IPS-18c (cell line): ENCODE results near the gene MFN2.
A peak's percentile ranks its signal among the peaks of the same experiment; 100 is the strongest.
"Not testable (repeated sequence)": the region's sequence is repeated elsewhere in the genome, so short reads cannot be mapped to it uniquely, and the experiment has no call there.

Experiments used
- H3K4me3 ChIP-seq: 2 replicates; pipeline ENCODE4 v1.7.0; 2013; ENCODE audit warnings: low read depth, mild to moderate bottlenecking, low read length, moderate library complexity; ENCODE audit not compliant: insufficient read depth
- H3K9me3 ChIP-seq: one replicate; pipeline ENCODE4 v1.6.1; 2013; ENCODE audit warnings: mild to moderate bottlenecking, low read length, moderate library complexity; ENCODE audit not compliant: control insufficient read depth, insufficient read depth

MFN2 gene

DNA sequence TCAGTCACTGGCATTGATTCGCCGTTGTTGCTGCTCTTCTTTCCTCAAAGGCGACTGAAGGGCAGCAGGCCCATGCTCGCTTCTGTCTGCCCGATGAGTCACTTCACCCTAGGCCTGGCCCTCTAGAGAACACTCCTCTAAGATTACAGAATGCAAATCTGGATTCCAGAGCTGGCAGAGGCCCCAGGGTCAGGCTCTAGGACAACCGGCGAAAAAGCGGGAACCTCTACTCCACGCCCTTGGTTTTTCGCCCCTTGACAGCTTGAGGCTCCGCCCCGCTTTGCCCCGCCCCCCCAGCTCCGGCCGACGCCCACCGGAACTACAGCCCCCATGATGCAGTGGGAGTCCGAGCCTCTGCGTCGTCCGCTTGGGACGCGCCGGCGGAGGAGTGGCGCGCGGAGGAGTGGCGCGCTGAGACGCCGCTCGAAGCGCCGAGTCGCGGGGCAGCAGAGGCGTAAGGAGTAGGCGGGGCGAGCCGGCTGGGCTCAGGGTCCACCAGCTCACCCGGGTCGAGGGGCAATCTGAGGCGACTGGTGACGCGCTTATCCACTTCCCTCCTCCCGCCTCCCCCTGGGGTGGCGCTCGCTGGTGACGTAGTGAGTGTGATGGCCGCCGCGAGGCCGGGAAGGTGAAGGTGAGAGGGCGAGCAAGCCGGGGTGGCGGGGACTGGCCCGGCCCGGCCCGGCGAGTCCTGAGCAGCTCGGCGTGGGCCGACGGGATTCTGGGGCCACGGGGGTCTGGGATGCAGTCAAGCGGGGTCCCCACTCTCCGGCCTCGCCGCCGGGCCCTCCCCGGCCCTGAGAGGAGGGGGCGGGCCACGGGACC is at the start of gene MFN2:
Gene MFN2 (plus strand): TSS at position 594 of the 825 bp plus-strand sequence. CDS start 8,725 bp downstream, outside the sequence.
- Histone ChIP-seq H3K9me3 (no peaks in the 10 kb centered on the region), H3K4me3 (peak within 1 kb of the TSS; percentile 94)

DNA sequence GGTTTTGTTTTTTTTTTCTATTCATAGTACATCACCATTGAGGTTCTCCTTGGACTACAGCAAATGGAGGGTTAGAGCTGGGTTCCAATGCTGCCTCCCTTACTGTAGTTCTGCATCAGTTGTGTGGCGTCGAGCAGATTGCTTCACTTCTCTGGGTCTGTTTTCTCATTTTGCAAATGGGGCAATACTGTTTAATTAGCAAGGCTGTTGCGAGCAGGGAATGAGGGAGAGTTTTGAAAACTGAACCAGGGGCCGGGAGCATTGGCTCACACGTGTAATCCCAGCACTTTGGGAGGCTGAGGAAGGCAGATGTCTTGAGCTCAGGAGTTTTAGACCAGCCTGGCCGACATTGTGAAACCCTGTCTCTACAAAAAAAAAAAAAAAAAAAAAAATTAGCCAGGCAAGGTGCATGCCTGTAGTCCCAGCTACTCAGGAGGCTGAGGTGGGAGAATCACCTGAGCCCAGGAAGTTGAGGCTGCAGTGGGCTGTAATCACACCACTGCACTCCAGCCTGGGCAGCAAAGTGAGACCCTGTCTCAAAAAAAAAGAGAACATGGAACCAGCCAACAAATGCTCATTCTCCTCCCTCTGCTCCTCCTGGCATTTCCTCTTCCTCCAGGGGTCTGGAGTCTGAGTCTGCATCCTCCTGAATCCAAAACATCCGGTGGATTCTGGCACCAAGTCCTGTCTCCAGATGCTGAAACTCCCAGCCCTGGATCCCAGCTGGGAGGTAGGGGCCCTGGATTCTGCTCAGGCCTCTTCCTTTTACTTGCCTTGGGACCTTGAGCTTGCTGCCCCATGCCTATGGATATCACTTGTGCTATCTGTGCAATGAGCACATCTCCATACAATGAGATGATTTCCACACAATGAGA is 49.4 kb upstream of the MFN2 start:
- Histone ChIP-seq H3K4me3 (no peak overlapping the region), H3K9me3 (no peaks in the 10 kb centered on the region)

DNA sequence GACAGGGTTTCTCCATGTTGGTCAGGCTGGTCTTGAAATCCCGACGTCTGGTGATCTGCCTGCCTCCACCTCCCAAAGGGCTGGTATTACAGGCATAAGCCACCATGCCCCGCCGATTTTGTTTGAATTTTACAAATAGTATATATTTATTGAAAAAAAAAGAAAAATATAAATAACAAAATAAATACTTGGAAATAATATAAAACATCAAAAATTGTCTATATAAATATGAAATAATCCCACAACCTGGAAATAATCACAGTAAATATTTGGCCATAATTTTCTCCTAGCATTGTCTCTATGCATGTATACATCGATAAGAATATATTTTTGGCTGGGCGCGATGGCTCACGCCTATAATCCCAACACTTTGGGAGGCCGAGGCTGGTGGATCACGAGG is 48.4 kb upstream of the MFN2 start:
- Histone ChIP-seq H3K4me3 (no peak overlapping the region), H3K9me3 (no peaks in the 10 kb centered on the region)

DNA sequence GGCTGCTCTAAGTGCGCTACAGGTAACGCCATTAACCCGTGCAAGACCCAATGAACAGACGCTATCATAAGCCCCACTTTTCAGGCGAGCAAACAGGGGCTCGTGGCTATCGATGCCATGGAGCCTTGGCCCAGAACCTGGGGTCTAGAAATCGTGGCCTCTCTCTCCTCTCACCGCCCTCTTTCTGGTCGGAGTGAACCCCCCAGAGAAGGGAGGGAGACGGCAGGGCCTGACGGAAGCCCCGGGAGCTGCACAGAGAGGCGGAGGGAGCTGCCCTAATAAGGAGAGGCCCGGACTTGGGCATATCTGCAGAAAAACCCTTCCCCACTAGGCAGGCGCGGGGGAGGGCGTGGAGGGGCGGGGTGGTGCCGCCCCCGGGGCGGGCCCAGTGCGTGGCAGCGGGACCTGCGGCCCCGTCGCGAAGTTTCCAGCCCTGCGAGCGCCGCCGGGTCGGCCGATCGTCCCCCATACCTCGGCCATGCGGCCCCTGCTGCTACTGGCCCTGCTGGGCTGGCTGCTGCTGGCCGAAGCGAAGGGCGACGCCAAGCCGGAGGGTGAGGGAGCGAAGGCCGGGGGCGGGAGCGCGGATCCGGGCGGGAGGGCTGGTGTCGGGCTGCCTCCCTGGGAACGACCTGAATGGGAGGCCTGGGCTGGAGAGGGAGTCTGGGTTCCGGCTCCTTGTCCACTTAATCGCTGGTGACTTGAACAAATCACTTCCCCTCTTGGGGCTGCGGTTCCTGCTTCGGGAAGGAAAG is 45.8 kb upstream of the MFN2 start, which contains the start of gene PLOD1:
Gene PLOD1 (plus strand): TSS at position 416 of the 755 bp plus-strand sequence. CDS start 63 bp downstream, at position 479.
- peak within 1 kb of the TSS; percentile 55 for H3K4me3 ChIP-seq
- no peaks in the 10 kb centered on the region for H3K9me3 ChIP-seq

DNA sequence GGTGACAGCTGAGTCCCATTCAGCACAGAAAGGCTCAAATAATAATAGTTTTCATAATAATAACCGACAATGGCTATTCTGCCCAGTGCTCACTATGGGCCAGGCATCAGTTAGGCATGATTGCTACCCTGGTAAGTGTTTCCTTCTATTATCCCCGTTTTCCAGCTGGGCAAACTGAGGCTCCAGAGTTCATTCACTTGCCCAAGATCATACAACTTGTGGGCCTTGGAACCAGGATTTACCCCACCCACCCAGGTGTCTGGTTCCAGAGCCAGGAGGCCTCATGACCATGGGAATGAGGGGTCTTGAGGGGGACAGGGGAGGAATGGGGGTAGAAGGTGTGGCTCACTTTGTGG is 45.2 kb upstream of the MFN2 start:
- Histone ChIP-seq H3K9me3 (no peaks in the 10 kb centered on the region), H3K4me3 (peak overlapping the region; percentile 55)

DNA sequence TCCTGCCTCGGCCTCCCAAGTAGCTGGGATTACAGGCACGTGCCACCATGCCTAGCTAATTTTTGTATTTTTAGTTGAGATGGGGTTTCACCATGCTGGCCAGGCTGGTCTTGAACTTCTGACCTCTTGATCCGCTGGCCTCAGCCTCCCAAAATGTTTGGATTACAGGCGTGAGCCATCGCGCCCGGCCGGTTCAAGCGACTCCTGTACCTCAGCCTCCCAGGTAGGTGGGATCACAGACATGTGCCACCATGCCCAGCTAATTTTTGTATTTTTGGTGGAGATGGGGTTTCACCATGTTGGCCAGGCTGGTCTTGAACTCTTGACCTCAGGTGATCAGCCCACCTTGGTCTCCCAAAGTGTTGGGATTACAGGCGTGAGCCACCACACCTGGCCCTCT is 44.5 kb upstream of the MFN2 start:
- not testable (repeated sequence) for H3K9me3 ChIP-seq, H3K4me3 ChIP-seq

DNA sequence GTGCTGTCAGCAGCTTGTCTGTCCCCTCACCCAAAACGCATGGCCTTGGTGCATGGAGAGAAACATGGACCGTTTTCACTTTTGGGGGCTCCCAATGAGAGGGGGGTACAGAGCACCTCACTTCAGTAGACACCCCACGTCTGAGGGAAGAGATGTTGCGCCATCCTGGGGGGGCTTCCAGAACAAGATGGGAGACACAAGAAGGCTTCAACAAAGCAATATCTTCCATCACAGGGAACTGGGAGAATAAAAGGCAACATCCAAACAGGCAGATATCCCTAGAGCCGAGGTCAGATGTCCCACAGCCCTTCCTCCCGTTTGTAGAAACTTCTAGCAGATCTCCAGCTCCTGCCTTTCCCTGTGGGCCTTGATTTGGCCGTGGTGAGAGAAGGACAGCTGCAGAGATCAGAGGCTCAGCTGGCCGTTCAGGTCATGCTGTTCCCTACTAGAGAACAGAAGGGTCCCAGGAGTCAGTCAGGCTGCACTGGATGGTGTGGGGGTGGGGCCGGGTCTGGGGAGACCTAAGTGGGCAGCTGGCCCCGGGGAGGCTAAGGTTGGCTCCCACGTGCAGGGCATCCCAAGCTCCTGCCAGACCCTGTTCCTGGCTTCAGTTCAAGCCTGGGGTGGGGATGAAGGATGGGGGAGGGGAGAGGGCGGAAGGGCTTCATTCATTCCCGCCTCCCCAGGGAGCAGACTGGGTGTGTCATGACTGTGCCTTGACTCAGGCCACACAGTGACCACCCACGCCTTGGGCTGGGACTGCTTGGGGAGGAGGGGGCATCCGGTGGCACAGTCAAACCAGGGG is 41.3 kb upstream of the MFN2 start:
- Histone ChIP-seq H3K9me3 (no peaks in the 10 kb centered on the region), H3K4me3 (no peak overlapping the region)

DNA sequence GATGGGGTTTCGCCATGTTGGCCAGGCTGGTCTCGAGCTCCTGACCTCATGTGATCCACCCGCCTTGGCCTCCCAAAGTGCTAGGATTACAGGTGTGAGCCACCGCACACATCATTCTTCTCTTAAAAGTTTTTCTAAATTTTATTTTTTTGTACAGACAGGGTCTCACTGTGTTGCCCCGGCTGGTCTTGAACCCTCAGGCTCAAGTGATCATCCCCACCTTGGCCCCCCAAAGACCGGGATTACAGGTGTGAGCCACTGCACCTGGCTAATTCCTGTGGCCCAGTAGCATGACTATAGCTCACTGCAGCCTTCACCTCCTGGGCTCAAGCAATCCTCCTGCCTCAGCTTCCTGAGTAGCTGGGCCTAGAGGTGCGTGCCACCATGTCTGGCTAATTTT is 40.5 kb upstream of the MFN2 start:
- H3K4me3 ChIP-seq, H3K9me3 ChIP-seq: not testable (repeated sequence)

DNA sequence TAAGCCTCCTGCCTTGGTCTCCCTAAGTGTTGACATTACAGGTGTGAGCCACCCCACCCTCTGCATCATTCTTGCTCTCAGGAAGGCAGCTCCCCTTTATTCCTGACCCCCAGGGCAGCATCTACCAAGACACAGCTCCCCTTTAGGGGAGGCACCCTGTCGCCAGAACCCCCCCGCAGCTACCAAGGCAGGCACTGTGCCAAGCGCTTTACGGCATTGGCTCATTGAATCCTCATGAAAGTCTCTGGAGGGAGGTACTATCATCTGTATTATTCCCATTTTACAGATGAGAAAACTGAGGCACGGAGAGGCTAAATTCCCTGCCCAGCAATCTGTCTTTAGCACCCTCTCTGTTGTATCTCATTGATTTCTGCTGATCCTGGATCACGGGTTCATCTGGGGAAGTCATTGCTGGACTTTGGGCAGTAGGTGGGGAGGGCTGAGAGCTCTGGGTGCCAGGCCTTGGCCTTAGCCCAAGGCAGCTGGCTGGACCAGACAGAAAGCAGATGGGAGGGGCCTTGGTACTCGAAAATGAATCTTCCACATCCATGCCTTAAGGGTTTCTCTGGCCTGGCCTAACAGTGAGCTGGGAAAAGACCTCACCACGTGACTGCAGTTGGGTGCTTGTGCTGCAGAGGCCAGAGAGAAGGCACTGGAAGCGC is 39.9 kb upstream of the MFN2 start:
- Histone ChIP-seq H3K4me3 (no peak overlapping the region), H3K9me3 (no peaks in the 10 kb centered on the region)

DNA sequence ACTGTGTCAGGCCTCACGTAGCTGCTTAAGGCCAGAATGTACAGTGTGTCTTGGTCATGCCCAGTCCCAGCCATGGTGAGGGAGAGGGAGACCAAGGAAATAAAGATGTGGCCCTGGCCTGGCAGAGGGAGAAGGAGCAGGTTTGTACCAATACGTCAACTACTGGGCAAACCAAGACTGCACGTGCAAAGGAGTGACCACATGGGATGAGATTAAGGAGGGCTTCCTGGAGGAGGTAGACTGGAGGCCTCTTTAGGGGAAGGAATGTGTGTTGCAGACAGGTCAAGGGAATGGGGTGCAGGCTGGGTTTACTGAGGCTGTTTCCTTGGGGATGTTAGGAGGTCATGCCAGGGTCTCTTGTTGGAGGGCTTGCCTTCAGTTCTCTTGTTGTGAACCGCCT is 38.0 kb upstream of the MFN2 start:
- H3K9me3 ChIP-seq, result no peaks in the 10 kb centered on the region
- H3K4me3 ChIP-seq, result no peak overlapping the region

DNA sequence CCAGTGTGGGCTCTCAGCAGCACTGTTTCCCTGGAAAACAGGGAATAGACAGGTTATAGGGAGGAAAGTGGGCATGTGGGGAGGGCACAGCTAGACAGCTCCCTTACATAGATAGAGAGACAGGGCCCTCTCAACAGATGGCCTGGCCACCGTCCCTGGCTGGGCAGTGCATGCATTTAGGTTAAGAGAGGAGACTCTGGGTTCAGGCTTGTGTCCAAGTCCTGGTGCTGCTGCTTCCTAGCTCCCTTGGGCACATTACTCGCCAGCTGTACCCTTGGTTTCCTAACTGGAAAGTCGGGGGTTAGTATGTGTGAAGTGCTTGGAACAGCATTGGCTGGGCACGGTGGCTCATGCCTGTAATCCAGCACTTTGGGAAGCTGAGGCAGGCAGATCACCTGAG is 36.6 kb upstream of the MFN2 start:
- H3K9me3 ChIP-seq, result no peaks in the 10 kb centered on the region
- no peak overlapping the region for H3K4me3 ChIP-seq

DNA sequence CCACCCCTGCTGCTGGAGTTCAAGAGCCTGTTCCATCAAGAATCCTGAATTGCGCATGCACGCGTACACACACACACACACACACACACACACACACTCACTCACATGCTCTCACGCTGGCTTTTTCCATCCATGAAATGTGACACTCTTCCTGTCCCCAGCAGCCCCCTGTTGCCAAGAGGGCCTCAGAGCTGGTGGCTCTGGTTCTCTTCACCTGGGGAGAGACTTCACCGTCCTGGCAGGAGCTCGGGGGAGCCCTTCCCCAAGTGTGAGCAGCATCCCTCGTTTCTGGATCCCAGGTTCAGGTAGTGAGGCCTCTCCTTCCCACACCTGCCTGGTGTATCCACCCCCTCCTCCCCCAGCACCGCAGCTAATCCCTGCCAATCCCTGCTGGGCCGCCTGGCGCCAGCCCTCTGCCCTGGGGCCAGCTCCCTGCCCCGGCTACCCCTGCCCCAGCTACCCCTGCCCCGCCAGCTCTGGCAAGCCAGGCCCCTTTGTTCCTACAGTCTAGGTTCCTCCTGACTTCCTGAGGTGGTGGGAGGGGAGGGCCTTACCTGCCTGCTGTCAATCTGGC is 35.8 kb upstream of the MFN2 start:
- no peak overlapping the region for H3K4me3 ChIP-seq
- no peaks in the 10 kb centered on the region for H3K9me3 ChIP-seq

DNA sequence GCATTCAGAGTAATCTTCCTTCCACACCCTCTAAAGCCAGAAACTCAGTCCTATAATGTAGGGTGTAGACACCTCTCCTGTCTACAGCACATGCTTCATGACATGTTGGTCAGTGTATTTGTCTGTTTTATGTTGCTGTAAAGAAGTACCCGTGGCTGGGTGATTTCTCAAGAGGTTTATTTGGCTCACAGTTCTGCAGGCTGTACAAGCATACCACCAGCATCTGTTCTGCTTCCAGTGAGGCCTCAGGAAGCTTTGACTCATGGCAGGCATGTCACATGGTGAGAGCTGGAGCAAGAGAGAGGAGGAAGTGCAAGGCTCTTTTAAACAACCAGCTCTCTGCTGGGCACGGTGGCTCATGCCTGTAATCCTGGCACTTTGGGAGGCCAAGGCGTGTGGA is 33.6 kb upstream of the MFN2 start:
- Histone ChIP-seq H3K4me3 (no peak overlapping the region), H3K9me3 (no peaks in the 10 kb centered on the region)

DNA sequence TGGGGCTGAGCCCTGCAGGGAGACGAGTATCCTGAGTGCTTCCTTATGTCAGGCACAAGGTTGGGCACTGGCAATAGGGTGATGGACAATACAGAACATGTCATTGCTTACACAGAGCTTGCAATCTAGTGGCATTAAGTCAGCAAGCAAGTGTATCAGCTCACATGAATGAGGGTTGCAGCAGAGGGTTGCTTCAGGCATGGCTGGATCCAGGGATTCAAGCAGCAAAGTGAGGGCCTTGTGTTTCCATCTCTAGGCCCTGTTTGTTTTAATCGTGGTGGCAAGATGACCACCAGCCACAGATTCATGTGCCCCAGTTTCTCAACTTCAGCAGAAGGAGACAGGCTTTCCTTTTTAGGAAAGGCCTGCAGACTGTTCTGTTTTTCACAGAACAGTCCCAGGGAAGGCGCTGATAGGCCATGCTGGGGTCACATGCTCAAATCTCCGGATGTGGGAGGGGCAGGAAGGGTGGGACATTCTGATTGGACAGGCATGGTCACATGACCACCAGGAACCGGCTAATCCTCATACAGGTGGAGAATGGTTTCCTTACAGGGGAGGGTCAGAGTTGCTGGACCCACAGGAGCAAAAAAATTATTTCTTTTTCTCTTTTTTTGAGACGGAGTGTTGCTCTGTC is 31.3 kb upstream of the MFN2 start:
- H3K4me3 ChIP-seq, result peak overlapping the region; percentile 15; the same call in 1 of the 2 replicates
- H3K9me3 ChIP-seq, result no peaks in the 10 kb centered on the region

DNA sequence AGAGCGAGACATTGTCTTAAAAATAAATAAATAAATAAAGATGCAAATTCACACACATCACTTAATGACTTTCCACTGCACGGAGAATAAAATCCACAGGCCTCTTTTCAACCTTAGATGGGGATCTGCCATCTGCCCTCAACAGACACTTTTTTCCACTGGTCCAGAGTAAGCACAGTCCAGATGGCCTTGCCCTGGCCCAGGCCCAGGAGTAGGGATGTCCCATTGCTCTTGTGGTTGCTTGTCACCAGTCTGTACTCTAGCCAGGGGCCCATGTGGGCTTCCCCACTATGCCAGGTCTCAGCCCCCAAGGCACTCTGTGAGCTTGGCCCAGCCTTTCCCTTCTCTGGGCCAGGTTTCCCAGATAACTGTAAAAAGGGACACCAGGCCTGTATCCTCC is 28.3 kb upstream of the MFN2 start:
- H3K9me3 ChIP-seq, result no peaks in the 10 kb centered on the region
- no peak overlapping the region for H3K4me3 ChIP-seq
